ENCODE data around the gene TRERF1. TPM values are rescaled to one million over a fixed set of nuclear protein-coding genes. Genes with fewer than 3 reads are reported as not detected.

The TRERF1 gene
- total RNA-seq, 1 donor from 2014 or later: 0.58 TPM

DNA sequence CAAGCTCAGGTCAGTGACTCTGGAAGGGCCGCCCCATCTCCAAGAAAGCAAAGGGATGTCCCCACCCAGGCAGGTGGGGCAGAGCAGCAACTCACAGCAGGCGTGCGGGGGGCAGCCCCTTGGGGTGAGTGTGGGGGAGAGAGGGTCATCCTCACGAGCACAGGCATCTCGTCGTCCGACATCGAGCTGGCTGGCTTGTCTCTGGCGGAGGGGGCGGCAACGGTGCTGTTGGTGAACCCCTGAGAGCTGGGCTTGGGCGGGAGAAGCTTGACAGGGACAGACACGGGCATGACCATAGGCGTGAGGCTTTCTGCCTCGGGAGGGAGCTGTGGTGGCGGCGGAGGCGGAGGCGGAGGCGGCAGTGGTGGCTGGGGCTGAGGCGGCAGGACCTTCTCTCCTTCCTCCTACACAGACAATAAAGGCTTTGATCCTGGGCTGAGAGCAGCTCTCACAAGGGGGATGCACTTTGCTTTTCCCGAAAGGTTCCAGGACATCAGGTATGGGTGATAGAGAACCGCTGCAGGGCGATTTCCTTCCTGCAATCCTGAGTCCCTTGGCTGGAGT, 188.5 kb downstream of the TRERF1 start:
- DNase-seq (ENCODE audit: low spot score): no peak

DNA sequence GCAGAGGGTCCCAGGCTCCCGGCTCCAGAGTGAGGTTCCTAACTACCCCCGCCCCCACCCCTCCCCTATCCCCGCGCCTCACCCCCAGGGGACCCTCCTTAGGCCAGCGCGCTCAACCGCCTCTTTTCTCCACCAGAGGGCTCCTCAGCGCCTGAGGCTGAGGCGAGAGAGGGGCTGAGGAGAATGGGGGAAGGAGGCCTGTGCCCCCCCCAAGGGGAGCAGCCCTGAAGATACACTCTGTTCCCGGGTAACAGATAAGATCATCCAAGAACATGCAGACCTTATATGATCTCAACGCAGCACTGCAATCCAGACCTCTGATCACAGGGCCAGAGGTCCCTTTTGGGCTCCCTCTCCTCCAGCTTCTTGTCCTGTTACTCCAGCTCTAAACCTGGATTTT, 190.8 kb downstream of the TRERF1 start:
- no peak for DNase-seq (ENCODE audit: low spot score)

More for the DNA sequence above, 188.5 kb downstream of the TRERF1 start:
- no peak for ATAC-seq

DNA sequence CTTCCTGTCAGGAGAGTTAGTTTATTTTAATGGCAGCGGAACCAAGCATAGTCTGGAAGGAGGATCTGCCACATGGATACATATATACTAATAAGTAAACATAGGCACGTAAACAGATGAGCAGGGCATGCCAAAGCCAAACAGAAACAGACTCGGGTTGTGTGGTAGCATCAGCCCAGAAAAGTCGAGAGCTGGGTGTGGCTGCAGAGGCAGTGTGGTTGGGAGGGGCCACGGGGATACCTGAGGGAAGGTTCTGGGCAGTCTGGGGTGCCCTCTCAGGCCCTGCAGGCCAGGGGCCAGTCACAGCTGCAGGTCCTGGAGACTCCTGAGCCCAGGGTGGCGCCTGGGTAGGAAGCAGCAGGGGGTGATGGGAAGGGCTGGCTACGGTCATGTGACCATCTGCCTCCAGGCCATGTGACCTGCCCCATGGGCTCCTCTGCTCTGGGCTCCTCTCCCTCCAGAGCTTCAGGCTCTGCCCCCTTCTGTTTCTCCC, 191.3 kb downstream of the TRERF1 start:
- ATAC-seq (peak; percentile 11), DNase-seq (ENCODE audit: low spot score) (no peak)

More for the DNA sequence above, 190.8 kb downstream of the TRERF1 start:
- peak; percentile 58 for ATAC-seq

DNA sequence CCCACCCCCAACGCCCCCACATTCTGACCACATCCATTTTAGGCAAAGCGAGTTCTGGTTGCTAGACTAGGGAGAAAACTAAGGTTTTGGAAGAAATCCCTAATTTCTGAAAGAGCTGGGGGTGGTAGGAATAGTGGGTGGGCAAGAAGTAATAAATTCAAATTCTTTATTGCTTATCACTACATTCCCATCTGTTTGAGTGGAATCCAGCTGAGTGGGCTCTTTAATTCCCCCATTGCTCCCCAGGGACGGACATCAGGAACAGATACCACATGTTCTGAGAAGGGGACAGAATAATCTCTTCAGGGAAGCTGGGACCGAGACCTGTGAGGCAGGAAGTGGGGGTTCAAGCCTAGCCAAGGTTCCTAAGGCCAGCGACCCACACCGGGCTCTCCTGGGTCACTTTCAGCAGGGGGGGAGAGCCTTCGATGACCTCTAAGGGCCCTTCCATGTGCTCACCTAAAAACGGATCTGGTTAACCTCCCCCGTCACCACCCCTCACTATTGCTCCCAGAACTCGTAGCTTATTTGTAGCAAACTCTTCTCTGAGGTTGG, 191.8 kb downstream of the TRERF1 start:
- no peak for DNase-seq (ENCODE audit: low spot score)

DNA sequence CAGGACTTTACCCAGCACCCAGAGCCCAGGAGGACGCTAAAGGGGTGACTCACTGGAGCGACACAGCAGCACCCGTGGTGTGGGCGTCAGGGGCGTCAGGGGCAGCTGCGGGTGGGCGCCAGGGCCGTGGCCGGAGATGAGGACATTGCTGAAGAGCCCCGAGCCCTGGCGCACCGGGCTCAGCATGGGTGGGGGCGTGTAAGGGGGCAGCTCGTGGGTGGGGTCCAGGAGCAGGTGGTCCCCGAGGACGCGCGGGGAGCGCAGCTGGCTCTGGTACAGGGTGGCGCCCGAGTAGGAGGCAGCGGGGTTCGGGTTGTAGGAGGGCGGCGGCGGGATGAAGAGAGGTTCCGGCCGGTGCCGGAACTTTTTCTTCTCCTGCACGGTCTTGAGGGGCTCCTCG, 192.4 kb downstream of the TRERF1 start:
- no peak for ATAC-seq

More for the DNA sequence above, 191.8 kb downstream of the TRERF1 start:
- no peak for ATAC-seq

DNA sequence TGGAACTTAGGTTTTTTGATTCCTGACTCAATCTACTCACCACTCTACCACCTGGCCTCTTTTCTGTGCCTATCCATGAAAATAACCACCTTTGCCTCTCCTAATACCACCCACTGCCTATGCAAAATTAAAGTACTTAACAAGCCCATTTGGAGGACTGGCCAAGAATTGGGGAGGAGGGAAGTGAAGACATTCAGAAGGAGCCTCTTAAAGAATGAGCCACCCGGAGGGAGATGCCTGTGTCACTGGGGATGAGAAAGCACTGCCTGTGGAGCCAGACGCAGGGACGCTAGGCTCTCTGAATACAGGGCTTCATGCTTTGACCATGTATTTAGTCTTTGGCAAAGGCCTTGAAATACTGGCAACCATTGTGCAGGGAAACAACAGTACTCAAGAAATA, 194.1 kb downstream of the TRERF1 start:
- no peak for ATAC-seq
- no peak for DNase-seq (ENCODE audit: low spot score)

More for the DNA sequence above, 192.4 kb downstream of the TRERF1 start:
- DNase-seq (ENCODE audit: low spot score): no peak

DNA sequence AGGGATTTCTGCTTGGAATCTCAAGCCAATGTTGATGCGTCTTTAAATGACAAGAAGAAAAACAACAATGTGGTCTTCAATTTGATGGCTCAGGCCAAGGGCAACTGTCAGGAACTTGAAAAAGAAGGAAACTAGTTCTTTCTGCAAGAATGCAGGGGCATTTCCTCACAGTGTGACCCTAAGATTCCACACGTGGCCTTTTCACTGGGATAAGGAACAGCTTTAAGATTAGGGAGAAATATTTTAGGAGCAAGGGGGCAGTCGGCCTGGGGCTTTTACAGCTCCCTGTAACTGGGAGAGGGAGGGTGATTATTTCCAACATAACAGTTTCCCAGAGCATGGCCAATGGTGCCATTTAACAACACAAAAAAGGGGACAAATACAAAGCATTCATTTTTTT, 194.7 kb downstream of the TRERF1 start:
- ATAC-seq (no peak), DNase-seq (ENCODE audit: low spot score) (no peak)

DNA sequence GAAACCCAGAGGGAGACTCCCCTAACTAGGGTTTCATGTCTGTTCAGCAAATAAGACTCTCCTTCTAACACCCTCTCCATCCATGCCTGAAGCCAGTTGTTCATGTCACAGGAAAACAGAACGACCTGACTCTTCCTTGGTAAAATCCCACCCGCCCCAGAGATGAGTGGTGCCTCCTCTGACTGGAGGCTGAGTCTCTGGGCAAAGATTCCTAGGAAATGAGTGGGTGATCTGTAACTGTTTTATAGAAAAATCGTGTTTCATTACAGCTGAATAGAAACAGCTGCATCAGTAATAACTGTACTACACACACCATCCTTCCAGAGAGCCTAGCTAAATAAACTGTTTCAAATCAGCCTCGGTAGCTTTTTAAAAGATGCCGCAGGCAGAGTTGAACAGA, 196.7 kb downstream of the TRERF1 start:
- DNase-seq (ENCODE audit: low spot score) (no peak), ATAC-seq (no peak)

DNA sequence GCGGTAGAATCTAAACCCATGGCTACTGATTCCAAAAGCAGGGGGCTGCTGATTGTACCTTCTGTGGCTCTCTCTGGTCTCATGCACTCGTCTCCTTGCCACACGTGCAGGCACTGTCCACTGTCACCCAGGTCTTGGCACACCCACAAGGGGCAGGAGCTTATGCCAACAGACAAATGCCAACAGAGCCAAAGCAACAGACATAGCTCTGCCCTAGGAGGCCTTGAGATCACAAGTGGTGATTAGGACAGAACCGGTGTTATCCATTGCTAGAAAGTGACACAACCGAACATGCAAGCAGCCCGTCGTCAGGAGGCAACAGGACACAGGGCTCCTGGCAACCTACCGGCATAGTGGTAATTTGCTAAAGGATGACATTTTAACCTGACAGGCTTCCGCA, 197.2 kb downstream of the TRERF1 start:
- DNase-seq (ENCODE audit: low spot score): peak; percentile 81
- ATAC-seq: peak; percentile 78

DNA sequence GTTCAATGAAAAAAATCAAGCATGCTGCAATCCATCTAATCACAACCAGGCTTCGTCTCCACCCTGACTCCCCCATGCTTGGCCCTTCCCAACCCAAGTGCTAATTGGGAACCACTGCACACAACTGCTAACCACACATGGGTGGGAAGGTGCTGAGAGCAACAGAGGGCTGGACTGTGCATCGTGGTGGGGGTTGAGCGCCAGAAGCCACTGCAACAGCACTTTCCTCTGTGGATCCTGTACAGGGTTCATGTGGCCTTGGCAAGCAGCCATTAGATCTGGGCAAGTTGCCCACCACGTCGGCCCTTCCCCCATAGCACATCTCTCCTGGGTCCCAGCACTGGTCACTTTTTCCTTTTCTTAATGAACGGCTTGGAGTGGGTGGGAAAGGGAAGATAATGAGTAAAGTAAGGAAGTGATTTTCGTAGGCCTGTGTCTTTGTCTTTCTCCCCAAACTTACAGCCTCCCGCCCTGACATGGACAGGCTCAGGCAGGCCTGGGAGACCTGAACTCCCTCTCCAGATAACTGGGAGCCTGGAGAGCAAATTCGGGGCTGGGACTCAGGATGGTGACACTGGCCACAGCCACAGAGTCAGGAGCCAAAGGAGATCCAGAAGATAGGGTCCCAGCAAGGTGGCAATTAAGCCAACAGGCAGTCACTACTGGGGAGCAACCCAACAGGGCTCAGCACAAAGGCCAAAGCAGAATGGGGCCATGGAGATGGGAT, 199.7 kb downstream of the TRERF1 start:
- DNase-seq (ENCODE audit: low spot score): peak; percentile 88
- ATAC-seq: peak; percentile 77

DNA sequence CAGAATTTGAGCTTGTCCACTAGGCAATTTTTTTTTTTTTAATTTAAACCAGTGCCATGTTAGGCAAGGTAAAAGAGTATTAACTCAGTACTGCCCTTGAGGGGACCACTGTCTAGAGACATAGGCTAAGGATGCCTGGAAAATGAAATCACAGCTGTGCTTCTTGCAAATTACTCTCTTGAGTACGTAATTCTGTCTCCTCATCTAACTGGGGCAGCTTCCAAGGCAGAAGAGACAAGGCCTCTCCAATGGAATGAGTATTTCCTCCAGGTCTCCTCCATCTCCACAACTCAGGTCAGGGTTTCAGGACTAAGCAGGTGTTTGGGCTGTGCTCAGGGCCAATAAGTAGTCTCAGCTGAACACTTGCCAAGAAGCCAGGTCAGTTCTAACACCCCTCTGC, 200.2 kb downstream of the TRERF1 start:
- DNase-seq (ENCODE audit: low spot score): no peak
- ATAC-seq: peak; percentile 4

DNA sequence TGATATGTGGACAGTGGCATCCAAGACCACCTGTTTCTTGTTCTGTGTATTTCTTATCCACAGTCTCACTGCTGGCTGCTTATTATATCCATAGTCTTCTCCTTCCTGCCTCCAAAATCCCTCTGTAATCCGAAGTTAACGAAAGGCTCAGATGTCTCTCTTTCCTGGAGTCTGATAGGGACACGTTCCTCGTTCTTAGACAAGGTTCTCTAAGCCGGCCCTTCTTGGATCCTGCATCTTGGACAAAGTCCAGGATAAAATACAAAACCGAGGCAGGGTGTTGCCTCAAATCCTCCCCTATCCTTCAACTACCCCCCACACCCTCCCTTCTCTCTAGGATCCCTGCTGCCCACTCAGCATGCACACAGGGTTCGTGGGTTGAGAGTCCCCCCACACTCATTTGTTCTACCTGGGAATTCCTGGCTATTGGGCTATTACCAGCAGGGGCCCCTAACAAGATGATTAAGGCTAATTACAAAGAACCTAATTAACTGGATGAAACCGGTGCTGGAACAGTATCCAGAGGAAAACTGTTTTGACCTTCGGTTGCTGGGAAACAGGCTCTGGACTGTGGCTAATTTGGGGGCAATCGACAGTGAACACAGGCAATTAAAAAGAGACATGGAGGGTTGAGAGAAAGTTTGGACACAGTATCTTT, 201.3 kb downstream of the TRERF1 start:
- DNase-seq (ENCODE audit: low spot score) (peak; percentile 19), ATAC-seq (no peak)

DNA sequence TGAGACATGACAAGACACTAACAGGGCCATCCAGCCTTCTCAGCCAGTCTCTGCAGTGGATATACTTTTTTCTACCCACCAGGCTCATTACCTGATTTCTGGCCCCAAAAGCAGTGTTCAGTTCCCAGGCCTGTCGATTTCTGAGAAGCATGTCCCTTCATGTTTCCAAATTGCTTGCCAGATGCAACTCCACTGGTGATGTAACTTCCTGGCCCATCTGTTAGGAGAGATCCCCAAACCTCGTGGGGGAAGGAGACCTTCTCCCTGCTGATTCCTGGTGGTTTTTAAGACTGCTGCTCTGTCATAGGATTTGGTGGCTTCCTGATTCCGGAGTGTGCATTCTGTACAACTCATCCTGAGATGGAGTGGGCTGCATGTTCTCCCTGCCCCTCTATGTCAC, 202.4 kb downstream of the TRERF1 start:
- ATAC-seq (peak; percentile 29), DNase-seq (ENCODE audit: low spot score) (peak; percentile 44)

DNA sequence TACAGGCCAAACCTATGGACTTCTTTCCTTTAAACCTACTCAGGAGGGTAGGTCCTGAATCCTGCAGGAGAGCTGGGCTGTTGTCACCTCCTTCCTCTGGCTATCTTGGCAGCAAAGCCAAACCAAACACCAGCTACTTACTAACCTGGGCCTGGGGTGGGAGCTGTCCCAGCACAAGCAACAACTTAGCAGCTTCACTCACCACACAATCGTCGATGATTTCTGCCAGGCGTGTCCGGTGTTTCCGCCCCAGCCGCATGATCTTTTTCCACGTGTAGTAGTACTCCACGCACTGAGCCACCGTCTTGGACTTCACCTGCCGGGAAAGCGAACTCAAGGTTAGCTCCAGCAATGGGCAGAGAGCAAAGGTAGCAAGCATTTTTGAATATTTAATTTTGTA, 208.7 kb downstream of the TRERF1 start:
- ATAC-seq (no peak), DNase-seq (ENCODE audit: low spot score) (peak; percentile 33)

DNA sequence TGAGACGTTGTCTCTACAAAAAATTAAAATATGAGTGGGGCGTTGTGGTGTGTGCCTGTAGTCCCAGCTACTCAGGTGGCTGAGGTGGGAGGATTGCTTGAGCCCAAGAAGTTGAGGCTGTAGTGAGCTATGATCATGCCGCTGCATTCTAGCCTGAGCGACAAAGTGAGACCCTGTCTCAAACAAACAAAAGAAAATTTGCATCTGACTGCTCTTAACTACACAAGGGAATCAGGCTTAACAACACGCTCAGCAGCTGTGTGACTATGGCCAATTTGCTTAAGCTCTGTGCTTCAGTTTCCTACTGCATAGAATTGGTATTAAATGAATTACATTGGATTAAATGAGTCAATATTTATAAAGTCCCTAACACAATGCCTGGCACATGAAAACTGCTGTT, 209.8 kb downstream of the TRERF1 start:
- DNase-seq (ENCODE audit: low spot score) (no peak), ATAC-seq (no peak)

DNA sequence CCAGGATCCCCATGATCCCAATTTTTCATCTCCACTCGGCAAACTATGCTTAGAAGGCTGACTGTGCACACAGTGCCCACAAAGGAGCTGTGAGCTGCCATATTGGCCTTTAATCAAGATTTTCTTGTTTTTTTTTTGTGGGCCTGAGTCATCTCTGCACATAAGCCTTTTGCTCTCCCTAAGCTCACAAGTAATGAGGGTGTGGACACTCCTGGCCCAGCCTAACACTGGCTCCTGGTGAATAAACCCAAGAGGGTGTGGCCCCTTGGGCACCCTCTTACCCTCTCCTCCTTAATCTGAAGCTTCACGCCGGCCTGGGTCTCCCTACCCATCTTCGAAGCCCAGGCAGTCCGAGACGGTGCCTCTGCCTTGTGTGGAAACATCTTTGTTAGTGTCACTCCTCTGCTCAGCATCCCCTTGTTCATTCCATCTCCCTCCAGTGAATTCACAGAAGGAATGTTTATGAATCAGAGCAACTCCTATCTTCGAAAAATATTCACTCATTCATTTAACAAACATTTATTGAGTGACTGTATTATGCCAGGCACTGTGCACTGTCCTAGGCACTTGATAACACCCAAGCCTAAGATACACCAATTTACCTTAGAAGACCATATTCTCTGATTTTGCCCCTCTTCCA, 211.9 kb downstream of the TRERF1 start:
- ATAC-seq (no peak), DNase-seq (ENCODE audit: low spot score) (peak; percentile 31)

DNA sequence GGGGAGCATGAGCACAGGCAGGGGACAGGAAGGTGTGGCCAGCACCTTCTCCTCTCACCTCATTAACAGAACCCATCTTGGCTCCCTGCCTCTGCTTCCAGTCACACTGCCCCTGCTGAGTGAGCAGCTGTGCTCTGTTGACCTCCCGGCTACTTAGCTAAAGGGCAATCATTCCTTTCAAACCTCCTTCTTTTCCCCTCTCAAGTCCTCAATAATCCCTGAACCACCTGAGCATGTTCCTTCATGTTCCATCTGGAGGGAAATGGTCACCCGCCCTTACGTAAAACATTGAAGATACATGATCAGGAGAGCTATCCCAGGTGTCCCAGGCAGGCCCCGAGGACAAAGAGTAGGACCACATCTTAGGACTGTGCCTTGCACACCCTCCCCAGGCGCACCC, 212.4 kb downstream of the TRERF1 start:
- ATAC-seq (no peak), DNase-seq (ENCODE audit: low spot score) (peak; percentile 21)

DNA sequence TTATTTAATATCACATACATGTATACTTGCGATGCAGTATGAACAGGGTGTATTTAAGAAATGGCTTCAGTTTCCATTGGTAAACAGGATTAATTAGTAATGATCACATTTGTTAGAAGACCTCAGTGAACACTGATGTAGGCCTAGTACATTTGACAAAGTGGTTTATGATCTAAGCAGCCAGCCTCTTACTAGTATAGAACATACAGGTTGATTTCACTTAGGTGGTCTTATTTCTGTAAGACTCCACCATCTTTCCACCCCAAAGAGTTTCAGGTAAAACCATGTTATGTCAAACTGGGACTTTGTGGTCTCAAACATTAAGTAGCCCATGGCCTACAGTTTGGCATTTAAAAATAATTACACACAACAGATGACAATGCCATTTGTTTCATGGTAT, 213.9 kb downstream of the TRERF1 start:
- ATAC-seq: no peak

DNA sequence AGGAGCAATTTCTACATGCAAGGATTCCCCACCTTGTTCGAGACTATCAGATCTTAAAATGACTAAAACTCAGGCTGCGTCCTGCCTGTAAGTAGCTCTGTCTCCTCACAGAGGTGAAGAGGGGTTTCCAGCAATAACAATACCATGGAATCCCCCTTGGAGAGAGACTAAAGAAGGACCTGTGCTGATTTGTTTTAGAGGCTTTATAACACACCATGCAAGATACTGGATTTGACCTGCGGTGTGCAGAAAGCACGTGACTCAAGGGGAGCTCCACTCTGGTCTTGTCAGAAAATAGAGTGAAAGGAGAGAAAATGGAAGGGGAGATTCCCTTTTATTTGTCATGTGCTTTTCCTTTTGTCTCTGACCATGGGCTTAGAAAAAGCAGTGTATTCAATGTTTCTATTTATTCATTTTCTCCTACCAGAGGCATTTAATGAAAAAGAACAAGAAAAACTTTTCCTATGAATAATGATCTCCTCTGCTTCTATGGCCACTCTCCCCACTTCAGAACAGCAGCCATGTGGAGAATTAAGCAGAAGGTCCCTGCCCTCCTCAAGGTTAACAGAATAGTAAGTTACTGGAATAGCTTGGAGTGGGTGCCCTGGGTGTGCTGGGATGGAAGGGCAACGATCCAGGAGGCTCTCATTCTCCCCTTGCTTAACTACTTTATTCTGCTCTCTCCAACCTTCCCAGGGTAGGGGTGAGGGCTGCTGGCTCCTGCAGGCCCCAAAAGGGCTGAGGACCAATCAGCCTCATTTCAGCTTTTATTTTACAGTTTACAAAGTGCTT, 214.8 kb downstream of the TRERF1 start:
- ATAC-seq: no peak
- DNase-seq (ENCODE audit: low spot score): no peak

More for the DNA sequence above, 213.9 kb downstream of the TRERF1 start:
- DNase-seq (ENCODE audit: low spot score): no peak

DNA sequence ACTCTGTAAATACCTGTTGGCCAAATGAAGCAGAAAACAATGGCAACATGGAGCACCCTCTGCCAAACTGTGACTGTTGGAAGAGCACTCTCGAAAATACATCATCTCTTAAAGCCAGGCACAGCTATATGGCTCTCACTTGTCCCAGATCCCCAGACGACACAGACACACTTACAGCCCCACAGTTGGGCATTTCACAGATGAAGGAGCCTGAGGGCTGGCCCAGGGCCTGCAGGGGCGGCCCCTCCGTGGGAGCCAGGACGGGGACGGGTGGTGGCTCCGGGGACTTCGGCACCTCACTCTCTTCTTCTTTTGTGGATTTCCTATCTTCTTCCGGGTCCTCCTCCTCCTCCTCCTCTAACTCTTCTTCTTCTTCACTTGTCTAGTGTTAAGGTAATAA, 215.7 kb downstream of the TRERF1 start:
- no peak for DNase-seq (ENCODE audit: low spot score)
- no peak for ATAC-seq
